ENCODE data around the gene VWA5B1.

The VWA5B1 gene

DNA sequence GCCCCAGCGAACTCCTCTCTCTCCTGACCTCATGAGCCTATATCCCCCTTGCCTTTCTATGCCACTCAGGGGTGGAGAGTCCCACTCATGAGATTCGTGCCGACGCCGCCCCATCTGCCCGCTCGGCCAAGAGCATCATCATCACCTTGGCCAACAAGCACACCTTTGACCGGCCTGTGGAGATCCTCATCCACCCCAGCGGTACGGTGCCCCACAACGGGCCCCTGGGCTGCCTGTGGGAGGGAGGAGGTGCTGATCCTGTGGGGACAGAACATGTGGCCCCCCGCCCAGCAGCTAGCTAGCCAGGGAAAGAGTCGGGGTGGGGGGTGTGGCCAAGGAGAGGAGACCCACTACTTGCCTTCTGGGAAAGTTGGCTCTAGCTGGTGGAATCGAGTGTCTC lies 27.8 kb downstream of the VWA5B1 start:
- TF ChIP-seq SPI1 (IDR thresholded peaks at IDR 0.05; ENCODE audit: low read depth, low read length) (no peak), POLR2A (IDR thresholded peaks at IDR 0.05; ENCODE audit: low read depth, low read length) (no peak)
- DNase-seq (ENCODE audit: insufficient read length, low spot score) (no peak), FAIRE-seq (no peak)

GRCh38 chr1:20318971-20319370 lies 28.3 kb downstream of the VWA5B1 start:
- no peak for DNase-seq (ENCODE audit: insufficient read length, low spot score)
- TF ChIP-seq TAF1 (IDR thresholded peaks at IDR 0.05; ENCODE audit: low read depth, low read length), result no peak
- TF ChIP-seq POLR2A (IDR thresholded peaks at IDR 0.05; ENCODE audit: low read depth, low read length), result no peak
- TF ChIP-seq POU2F2 (IDR thresholded peaks at IDR 0.05; ENCODE audit: low read depth, low read length), result no peak
- TF ChIP-seq POLR2AphosphoS5 (IDR thresholded peaks at IDR 0.05; ENCODE audit: low read depth, low read length), result no peak
- TF ChIP-seq SPI1 (IDR thresholded peaks at IDR 0.05; ENCODE audit: low read depth, low read length), result no peak
- TF ChIP-seq PAX5 (IDR thresholded peaks at IDR 0.05; ENCODE audit: insufficient read depth, low read length, severe bottlenecking), result no peak
- FAIRE-seq, result no peak

DNA sequence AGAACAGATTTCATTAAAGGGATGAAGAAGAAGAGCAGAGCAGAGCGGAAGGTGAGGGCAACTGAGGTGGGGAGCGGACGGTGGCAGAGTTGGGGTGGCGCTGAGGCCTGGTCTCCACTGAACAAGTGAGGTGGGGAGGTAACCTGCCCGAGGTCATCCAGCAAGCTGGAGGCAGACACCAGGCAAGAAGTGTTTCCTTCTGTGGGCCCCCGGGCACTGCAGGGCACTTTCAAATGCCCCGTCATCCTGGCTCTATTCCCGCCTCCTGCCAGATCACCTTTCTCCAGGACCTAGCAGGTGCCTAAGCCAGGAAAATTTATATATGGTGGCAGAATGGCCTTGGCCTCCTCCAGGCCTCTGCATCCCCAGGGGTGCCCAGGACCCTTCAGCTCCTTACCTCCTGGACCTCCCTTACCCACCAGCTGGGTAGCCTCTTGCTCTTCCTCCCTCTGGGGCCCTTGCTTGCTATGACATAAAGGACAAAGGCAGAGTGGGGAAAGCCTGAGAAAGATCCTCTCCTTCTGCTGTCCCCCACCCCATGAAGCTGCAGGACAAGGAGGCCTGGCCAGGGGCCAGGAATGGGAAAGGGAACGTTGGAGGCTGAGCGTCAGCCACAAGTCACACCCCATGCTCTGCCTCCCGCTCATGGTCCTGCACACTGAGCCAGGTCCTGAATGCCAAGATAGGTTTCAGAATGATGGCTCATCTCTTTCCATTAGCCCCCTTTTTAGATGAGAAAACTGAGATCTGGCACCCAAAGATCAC lies 29.0 kb downstream of the VWA5B1 start:
- FAIRE-seq, result no peak
- TF ChIP-seq POLR2A (IDR thresholded peaks at IDR 0.05; ENCODE audit: low read depth, low read length), result no peak
- TF ChIP-seq PAX5 (IDR thresholded peaks at IDR 0.05; ENCODE audit: insufficient read depth, low read length, severe bottlenecking), result no peak
- TF ChIP-seq POLR2AphosphoS5 (IDR thresholded peaks at IDR 0.05; ENCODE audit: low read depth, low read length), result no peak
- no peak for TF ChIP-seq SPI1 (IDR thresholded peaks at IDR 0.05; ENCODE audit: low read depth, low read length)
- TF ChIP-seq POU2F2 (IDR thresholded peaks at IDR 0.05; ENCODE audit: low read depth, low read length), result no peak
- no peak for TF ChIP-seq TAF1 (IDR thresholded peaks at IDR 0.05; ENCODE audit: low read depth, low read length)
- no peak for DNase-seq (ENCODE audit: insufficient read length, low spot score)

DNA sequence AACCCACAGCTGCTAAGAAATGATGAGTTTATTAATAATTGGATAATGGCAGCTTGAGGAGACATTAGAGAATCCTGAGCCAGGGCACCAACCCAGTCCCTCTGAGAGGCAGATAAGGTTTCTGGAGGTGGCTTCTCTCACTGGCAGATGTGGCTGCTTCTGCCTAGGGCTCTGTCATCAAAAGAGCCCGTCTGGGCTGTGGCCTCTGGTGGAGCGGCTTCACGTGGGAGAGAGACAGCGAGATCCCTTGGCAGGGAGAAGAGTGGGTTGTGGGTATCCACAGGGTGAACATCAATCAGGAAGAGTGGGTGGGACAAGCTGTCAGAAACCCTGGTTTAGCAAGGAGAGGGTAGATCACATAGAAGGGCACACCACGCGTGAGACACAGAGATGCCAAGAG lies 30.0 kb downstream of the VWA5B1 start:
- DNase-seq (ENCODE audit: insufficient read length, low spot score), result no peak
- no peak for FAIRE-seq
- TF ChIP-seq SPI1 (IDR thresholded peaks at IDR 0.05; ENCODE audit: low read depth, low read length) (no peak), POLR2AphosphoS5 (IDR thresholded peaks at IDR 0.05; ENCODE audit: low read depth, low read length) (no peak), POU2F2 (IDR thresholded peaks at IDR 0.05; ENCODE audit: low read depth, low read length) (no peak), PAX5 (IDR thresholded peaks at IDR 0.05; ENCODE audit: insufficient read depth, low read length, severe bottlenecking) (no peak), POLR2A (IDR thresholded peaks at IDR 0.05; ENCODE audit: low read depth, low read length) (no peak), TAF1 (IDR thresholded peaks at IDR 0.05; ENCODE audit: low read depth, low read length) (no peak)

- FAIRE-seq (no peak), DNase-seq (ENCODE audit: insufficient read length, low spot score) (no peak)
- TF ChIP-seq TAF1 (IDR thresholded peaks at IDR 0.05; ENCODE audit: low read depth, low read length) (no peak), POLR2A (IDR thresholded peaks at IDR 0.05; ENCODE audit: low read depth, low read length) (no peak), SPI1 (IDR thresholded peaks at IDR 0.05; ENCODE audit: low read depth, low read length) (no peak), POLR2AphosphoS5 (IDR thresholded peaks at IDR 0.05; ENCODE audit: low read depth, low read length) (no peak), PAX5 (IDR thresholded peaks at IDR 0.05; ENCODE audit: insufficient read depth, low read length, severe bottlenecking) (no peak), POU2F2 (IDR thresholded peaks at IDR 0.05; ENCODE audit: low read depth, low read length) (no peak)
These were observed 30.9 kb downstream of the VWA5B1 start for GRCh38 chr1:20321573-20321972.

- TF ChIP-seq POLR2AphosphoS5 (IDR thresholded peaks at IDR 0.05; ENCODE audit: low read depth, low read length) (no peak), SPI1 (IDR thresholded peaks at IDR 0.05; ENCODE audit: low read depth, low read length) (peak; percentile 72), PAX5 (IDR thresholded peaks at IDR 0.05; ENCODE audit: insufficient read depth, low read length, severe bottlenecking) (no peak)
- FAIRE-seq, result peak; percentile 95
- DNase-seq (ENCODE audit: insufficient read length, low spot score), result peak; percentile 76
These were observed 31.6 kb downstream of the VWA5B1 start for GRCh38 chr1:20322081-20322824.

DNA sequence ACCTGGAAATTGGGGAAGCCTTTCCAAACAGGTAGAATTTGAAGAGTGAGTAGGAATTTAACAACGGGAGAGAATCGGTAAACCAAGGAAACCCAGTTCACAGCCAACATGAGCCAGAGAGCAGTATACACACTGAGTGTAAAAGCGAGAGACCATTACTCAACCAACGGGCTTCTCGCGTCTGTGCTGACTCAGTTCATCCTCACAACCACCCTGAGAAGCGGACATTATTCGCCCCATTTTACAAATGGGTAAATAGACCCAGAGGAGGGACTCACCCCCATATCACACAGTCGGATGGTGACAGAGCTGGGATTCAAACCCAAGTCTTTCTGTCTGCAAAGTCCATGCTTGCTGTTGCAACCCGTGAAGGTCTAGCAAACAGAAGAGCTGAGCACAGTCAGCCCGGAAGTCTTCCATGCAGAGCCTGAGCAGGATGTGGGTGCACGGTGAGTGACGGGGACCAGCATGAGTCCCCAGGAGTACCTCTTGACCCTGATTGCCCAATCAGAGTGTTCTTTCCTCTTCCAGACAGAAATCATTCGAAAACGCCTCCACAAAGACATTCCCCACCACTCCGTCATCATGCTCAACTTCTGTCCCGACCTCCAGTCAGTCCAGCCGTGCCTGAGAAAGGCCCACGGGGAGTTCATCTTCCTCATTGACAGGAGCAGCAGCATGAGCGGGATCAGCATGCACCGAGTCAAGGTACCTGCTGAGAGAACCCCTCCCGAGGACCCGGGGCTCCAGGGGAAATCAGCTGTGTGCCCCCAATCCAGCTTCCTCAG lies 32.3 kb downstream of the VWA5B1 start:
- FAIRE-seq, result peak; percentile 63
- no peak for DNase-seq (ENCODE audit: insufficient read length, low spot score)

DNA sequence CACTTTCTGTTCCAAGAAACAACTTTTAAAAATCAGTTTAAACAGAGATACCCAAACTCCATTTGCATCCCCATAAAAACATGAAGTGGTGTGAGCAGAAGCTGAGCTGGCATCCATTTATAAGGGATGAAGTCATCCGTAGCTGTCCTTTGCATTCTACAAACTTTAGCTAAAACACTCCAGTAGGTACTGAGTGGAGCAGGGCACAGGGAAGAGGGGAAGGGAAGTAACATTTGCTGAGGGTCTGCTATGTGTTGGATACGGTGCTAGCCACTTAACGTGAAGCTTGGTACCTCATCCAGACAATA lies 32.9 kb downstream of the VWA5B1 start:
- DNase-seq (ENCODE audit: insufficient read length, low spot score), result no peak
- FAIRE-seq, result peak; percentile 58
- TF ChIP-seq SPI1 (IDR thresholded peaks at IDR 0.05; ENCODE audit: low read depth, low read length) (no peak), POU2F2 (IDR thresholded peaks at IDR 0.05; ENCODE audit: low read depth, low read length) (no peak), PAX5 (IDR thresholded peaks at IDR 0.05; ENCODE audit: insufficient read depth, low read length, severe bottlenecking) (no peak), POLR2A (IDR thresholded peaks at IDR 0.05; ENCODE audit: low read depth, low read length) (no peak), TAF1 (IDR thresholded peaks at IDR 0.05; ENCODE audit: low read depth, low read length) (no peak), POLR2AphosphoS5 (IDR thresholded peaks at IDR 0.05; ENCODE audit: low read depth, low read length) (no peak)

More for the DNA sequence above, 32.3 kb downstream of the VWA5B1 start:
- TF ChIP-seq PAX5 (IDR thresholded peaks at IDR 0.05; ENCODE audit: insufficient read depth, low read length, severe bottlenecking), result no peak
- no peak for TF ChIP-seq POLR2A (IDR thresholded peaks at IDR 0.05; ENCODE audit: low read depth, low read length)
- TF ChIP-seq TAF1 (IDR thresholded peaks at IDR 0.05; ENCODE audit: low read depth, low read length), result no peak
- no peak for TF ChIP-seq POU2F2 (IDR thresholded peaks at IDR 0.05; ENCODE audit: low read depth, low read length)
- TF ChIP-seq POLR2AphosphoS5 (IDR thresholded peaks at IDR 0.05; ENCODE audit: low read depth, low read length), result no peak
- TF ChIP-seq SPI1 (IDR thresholded peaks at IDR 0.05; ENCODE audit: low read depth, low read length), result no peak

GRCh38 chr1:20324704-20325406 lies 34.2 kb downstream of the VWA5B1 start:
- TF ChIP-seq TAF1 (IDR thresholded peaks at IDR 0.05; ENCODE audit: low read depth, low read length) (no peak), SPI1 (IDR thresholded peaks at IDR 0.05; ENCODE audit: low read depth, low read length) (no peak), POU2F2 (IDR thresholded peaks at IDR 0.05; ENCODE audit: low read depth, low read length) (no peak), PAX5 (IDR thresholded peaks at IDR 0.05; ENCODE audit: insufficient read depth, low read length, severe bottlenecking) (no peak), POLR2AphosphoS5 (IDR thresholded peaks at IDR 0.05; ENCODE audit: low read depth, low read length) (no peak), POLR2A (IDR thresholded peaks at IDR 0.05; ENCODE audit: low read depth, low read length) (no peak)
- DNase-seq (ENCODE audit: insufficient read length, low spot score), result no peak
- no peak for FAIRE-seq
